ENCODE measurements around the gene IQGAP2. TPM values are rescaled to one million over a fixed set of nuclear protein-coding genes. Genes with fewer than 3 reads are reported as not detected.
A peak's percentile ranks its signal among the peaks of the same experiment; 100 is the strongest.

The IQGAP2 gene
- total RNA-seq, 1 donor from 2014 or later = not detected

DNA sequence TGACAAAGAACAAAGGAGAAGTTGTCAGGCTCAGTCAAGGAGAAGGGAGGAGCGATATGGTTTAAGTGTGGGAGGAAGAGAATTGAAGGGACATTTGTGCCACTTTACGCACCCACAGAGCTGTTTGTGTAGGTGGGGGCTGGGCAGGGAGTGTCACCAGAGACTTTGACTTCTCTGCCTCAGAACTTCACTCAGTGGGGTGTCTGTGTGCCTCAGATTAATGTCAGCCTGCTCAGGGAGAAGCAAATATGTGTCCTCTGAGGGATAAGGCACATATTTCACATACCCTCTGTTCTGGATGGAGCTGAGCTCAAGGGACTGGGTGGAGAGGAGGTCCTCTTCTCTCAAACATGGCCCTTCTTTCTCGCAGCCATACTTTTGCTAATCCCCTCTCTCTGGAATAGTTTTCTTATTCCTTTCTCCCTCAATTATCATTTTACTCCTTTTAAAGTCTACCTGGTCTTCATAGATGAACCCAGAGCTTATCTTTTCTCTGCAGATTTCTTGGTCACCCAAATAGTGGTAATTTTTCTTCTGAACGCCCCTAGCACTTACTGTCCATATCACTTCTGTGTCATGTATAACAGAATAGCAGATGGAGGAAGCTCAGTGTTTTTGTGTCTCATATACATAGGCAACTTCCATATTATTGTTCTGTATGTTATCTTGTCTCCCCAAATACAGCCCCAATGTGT, 77.0 kb downstream of the IQGAP2 start:
- no peak for DNase-seq (ENCODE audit: low read depth)
- TF ChIP-seq, protein P1, sequence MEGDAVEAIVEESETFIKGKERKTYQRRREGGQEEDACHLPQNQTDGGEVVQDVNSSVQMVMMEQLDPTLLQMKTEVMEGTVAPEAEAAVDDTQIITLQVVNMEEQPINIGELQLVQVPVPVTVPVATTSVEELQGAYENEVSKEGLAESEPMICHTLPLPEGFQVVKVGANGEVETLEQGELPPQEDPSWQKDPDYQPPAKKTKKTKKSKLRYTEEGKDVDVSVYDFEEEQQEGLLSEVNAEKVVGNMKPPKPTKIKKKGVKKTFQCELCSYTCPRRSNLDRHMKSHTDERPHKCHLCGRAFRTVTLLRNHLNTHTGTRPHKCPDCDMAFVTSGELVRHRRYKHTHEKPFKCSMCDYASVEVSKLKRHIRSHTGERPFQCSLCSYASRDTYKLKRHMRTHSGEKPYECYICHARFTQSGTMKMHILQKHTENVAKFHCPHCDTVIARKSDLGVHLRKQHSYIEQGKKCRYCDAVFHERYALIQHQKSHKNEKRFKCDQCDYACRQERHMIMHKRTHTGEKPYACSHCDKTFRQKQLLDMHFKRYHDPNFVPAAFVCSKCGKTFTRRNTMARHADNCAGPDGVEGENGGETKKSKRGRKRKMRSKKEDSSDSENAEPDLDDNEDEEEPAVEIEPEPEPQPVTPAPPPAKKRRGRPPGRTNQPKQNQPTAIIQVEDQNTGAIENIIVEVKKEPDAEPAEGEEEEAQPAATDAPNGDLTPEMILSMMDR (IDR thresholded peaks at IDR 0.05; ENCODE audit: insufficient read depth, low read length, severe bottlenecking) = no peak
- peak; percentile 18 for FAIRE-seq

GRCh38 chr5:76482984-76483383, 79.9 kb downstream of the IQGAP2 start:
- DNase-seq (ENCODE audit: low read depth) (no peak), FAIRE-seq (no peak)
- no peaks in the 10 kb centered on the region for H3K36me3 ChIP-seq (ENCODE audit: control insufficient read depth, insufficient read depth, low read length)
- H3K4me3 ChIP-seq (ENCODE audit: low read depth, low read length) = no peak overlapping the region
- TF ChIP-seq, protein P1 (IDR thresholded peaks at IDR 0.05; ENCODE audit: insufficient read depth, low read length, severe bottlenecking) = no peak
- peaks cover 2% of the 10 kb centered on the region for H3K27me3 ChIP-seq (ENCODE audit: control insufficient read depth, insufficient read depth, low read length)

More for the DNA sequence above, 77.0 kb downstream of the IQGAP2 start:
- Histone ChIP-seq H3K4me3 (ENCODE audit: low read depth, low read length) (no peak overlapping the region), H3K27me3 (ENCODE audit: control insufficient read depth, insufficient read depth, low read length) (no peaks in the 10 kb centered on the region), H3K36me3 (ENCODE audit: control insufficient read depth, insufficient read depth, low read length) (no peaks in the 10 kb centered on the region)

GRCh38 chr5:76483433-76483832, 80.3 kb downstream of the IQGAP2 start:
- TF ChIP-seq, protein P1 (IDR thresholded peaks at IDR 0.05; ENCODE audit: insufficient read depth, low read length, severe bottlenecking) = no peak
- FAIRE-seq (no peak), DNase-seq (ENCODE audit: low read depth) (no peak)
- Histone ChIP-seq H3K27me3 (ENCODE audit: control insufficient read depth, insufficient read depth, low read length) (peaks cover 2% of the 10 kb centered on the region), H3K36me3 (ENCODE audit: control insufficient read depth, insufficient read depth, low read length) (no peaks in the 10 kb centered on the region), H3K4me3 (ENCODE audit: low read depth, low read length) (no peak overlapping the region)

DNA sequence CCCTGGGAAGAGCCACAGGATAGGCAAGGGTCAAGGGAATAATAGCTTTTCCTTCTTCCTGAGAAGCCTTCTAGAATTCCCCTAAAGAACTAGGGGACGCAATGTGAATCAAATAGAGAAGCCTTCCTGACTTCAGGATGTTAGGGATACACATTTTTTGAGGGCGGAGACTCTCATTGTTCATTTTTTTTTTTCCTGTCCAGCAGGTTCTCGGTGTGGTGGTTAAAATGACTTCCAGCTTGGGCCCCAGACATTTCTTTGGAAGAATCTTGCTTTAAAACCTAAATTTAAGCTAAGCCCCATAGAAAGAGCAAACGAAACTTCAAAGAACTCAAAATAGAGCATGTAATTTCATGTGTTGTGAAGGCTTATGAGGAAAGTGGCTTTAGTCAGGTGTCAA, 80.8 kb downstream of the IQGAP2 start:
- Histone ChIP-seq H3K36me3 (ENCODE audit: control insufficient read depth, insufficient read depth, low read length) (no peaks in the 10 kb centered on the region), H3K4me3 (ENCODE audit: low read depth, low read length) (no peak overlapping the region), H3K27me3 (ENCODE audit: control insufficient read depth, insufficient read depth, low read length) (peaks cover 2% of the 10 kb centered on the region)
- no peak for DNase-seq (ENCODE audit: low read depth)
- FAIRE-seq = no peak
- TF ChIP-seq, protein P1 (IDR thresholded peaks at IDR 0.05; ENCODE audit: insufficient read depth, low read length, severe bottlenecking) = no peak

DNA sequence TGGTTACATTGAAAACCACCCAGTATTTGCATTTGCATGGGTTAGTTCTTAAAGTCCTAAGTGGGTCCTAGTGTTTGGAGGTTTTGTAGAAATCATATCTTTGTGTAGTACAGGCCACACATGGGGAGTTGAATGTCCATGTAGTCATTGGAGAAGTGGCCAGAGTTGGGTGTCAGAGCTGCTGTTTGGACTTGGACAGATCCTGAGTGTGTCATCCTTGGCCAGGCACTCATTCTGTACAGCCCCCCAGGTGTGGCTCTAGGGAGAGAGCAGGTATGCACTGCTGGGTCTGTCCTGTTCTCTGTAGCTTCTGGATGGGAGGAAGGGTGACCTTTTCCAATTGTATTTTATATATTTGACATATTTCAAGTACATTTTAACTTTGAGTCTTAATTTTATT, 82.4 kb downstream of the IQGAP2 start:
- FAIRE-seq = no peak
- Histone ChIP-seq H3K4me3 (ENCODE audit: low read depth, low read length) (no peak overlapping the region), H3K27me3 (ENCODE audit: control insufficient read depth, insufficient read depth, low read length) (peaks cover 2% of the 10 kb centered on the region), H3K36me3 (ENCODE audit: control insufficient read depth, insufficient read depth, low read length) (no peaks in the 10 kb centered on the region)
- no peak for DNase-seq (ENCODE audit: low read depth)
- TF ChIP-seq, protein P1 (IDR thresholded peaks at IDR 0.05; ENCODE audit: insufficient read depth, low read length, severe bottlenecking) = no peak

DNA sequence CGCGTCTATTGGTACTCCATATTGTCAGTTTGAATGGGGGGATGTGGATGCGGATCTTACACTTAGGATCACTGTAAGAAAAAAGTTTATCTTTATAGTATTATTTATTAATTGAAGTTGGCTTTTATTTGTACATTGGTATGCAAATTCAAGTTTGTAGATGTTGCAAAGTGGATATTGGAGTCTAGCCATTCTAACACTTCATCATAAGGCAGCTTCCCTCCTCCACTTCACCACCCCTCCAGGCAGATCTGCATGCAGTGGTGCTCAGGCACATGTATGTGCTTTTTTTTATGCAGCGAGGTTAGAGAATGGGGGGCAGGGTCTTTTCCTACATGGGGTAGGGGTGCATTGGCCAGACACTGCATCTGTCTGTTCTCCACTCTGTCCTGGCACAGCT, 84.3 kb downstream of the IQGAP2 start:
- no peak for DNase-seq (ENCODE audit: low read depth)
- Histone ChIP-seq H3K36me3 (ENCODE audit: control insufficient read depth, insufficient read depth, low read length) (no peaks in the 10 kb centered on the region), H3K4me3 (ENCODE audit: low read depth, low read length) (no peak overlapping the region), H3K27me3 (ENCODE audit: control insufficient read depth, insufficient read depth, low read length) (peaks cover 2% of the 10 kb centered on the region)
- FAIRE-seq = no peak
- TF ChIP-seq, protein P1 (IDR thresholded peaks at IDR 0.05; ENCODE audit: insufficient read depth, low read length, severe bottlenecking) = no peak
